RWPE2 (cell line): ENCODE measurements around the gene WIZ.

Experiments used
- ATAC-seq: fragments of 200-7000 bp; cut with Tn5 transposase; 3 replicates; pipeline ENCODE4 v1.9.1; 2021; ENCODE audit warnings: low read depth
- DNase-seq: peaks from one replicate; pipeline ENCODE4 v3.0.0-alpha.2; 2020; ENCODE audit warnings: low spot score
- H3K27ac ChIP-seq: fragments of 450-650 bp; 2 replicates; pipeline ENCODE4 v1.5.1; 2017; ENCODE audit warnings: mild to moderate bottlenecking; ENCODE audit not compliant: poor library complexity, severe bottlenecking
- H3K27me3 ChIP-seq: fragments of 250-450 bp; sonication (Bioruptor Pico); 2 replicates; pipeline ENCODE4 v1.5.1; 2021; ENCODE audit warnings: mild to moderate bottlenecking, moderate library complexity; ENCODE audit not compliant: insufficient read depth, poor library complexity, severe bottlenecking
- H3K36me3 ChIP-seq: fragments of 250-450 bp; sonication (Bioruptor Pico); 2 replicates; pipeline ENCODE4 v1.5.1; 2020; ENCODE audit warnings: low read depth, mild to moderate bottlenecking, moderate library complexity
- H3K4me1 ChIP-seq: fragments of 250-450 bp; sonication (Bioruptor Pico); 2 replicates; pipeline ENCODE4 v1.5.1; 2021; ENCODE audit warnings: mild to moderate bottlenecking, moderate library complexity; ENCODE audit not compliant: insufficient read depth, poor library complexity, severe bottlenecking
- H3K4me3 ChIP-seq: fragments of 250-450 bp; sonication (Bioruptor Pico); 2 replicates; pipeline ENCODE4 v1.5.1; 2021; ENCODE audit warnings: mild to moderate bottlenecking, moderate library complexity; ENCODE audit not compliant: severe bottlenecking
- H3K9me3 ChIP-seq: fragments of 250-450 bp; sonication (Bioruptor Pico); 2 replicates; pipeline ENCODE4 v1.5.1; 2021; ENCODE audit warnings: mild to moderate bottlenecking, moderate library complexity; ENCODE audit not compliant: severe bottlenecking
- CTCF ChIP-seq: fragments of 450-650 bp; IDR thresholded peaks from one replicate; pipeline ENCODE4 v1.5.1; 2017; ENCODE audit warnings: mild to moderate bottlenecking, moderate library complexity; ENCODE audit not compliant: poor library complexity, severe bottlenecking

Gene WIZ

GRCh38 chr19:15469513-15470297, 19.9 kb upstream of the WIZ start:
- 0 out of 3 replicates have a peak, but pooled peaks have one; percentile 22 for ATAC-seq
- Histone ChIP-seq H3K4me3 (no peak overlapping the region), H3K27me3 (peaks cover 28% of the 10 kb centered on the region), H3K4me1 (no peaks in the 10 kb centered on the region), H3K9me3 (no peaks in the 10 kb centered on the region), H3K36me3 (no peaks in the 10 kb centered on the region), H3K27ac (no peak overlapping the region)
- no peak for DNase-seq
- no peak for TF ChIP-seq CTCF

GRCh38 chr19:15468675-15469512, 19.1 kb upstream of the WIZ start:
- TF ChIP-seq CTCF = no peak
- Histone ChIP-seq H3K27ac (no peak overlapping the region), H3K4me1 (no peaks in the 10 kb centered on the region), H3K36me3 (no peaks in the 10 kb centered on the region), H3K9me3 (no peaks in the 10 kb centered on the region), H3K27me3 (peaks cover 28% of the 10 kb centered on the region), H3K4me3 (no peak overlapping the region)
- ATAC-seq (no peak), DNase-seq (no peak)

- H3K9me3 ChIP-seq = no peaks in the 10 kb centered on the region
- ATAC-seq = no peak
- H3K4me3 ChIP-seq = no peak overlapping the region
- H3K27me3 ChIP-seq = peaks cover 28% of the 10 kb centered on the region
- TF ChIP-seq CTCF = no peak
- DNase-seq = no peak
- H3K4me1 ChIP-seq = no peaks in the 10 kb centered on the region
- no peaks in the 10 kb centered on the region for H3K36me3 ChIP-seq
- no peak overlapping the region for H3K27ac ChIP-seq
These were observed 18.0 kb upstream of the WIZ start for GRCh38 chr19:15467734-15468214.

GRCh38 chr19:15466851-15467733, 17.3 kb upstream of the WIZ start:
- TF ChIP-seq CTCF = no peak
- H3K27ac ChIP-seq = no peak overlapping the region

More at GRCh38 chr19:15466851-15467733, 17.3 kb upstream of the WIZ start:
- DNase-seq (no peak), ATAC-seq (peak; percentile 74)
- Histone ChIP-seq H3K4me1 (no peaks in the 10 kb centered on the region), H3K9me3 (no peaks in the 10 kb centered on the region), H3K27me3 (peaks cover 28% of the 10 kb centered on the region), H3K36me3 (no peaks in the 10 kb centered on the region), H3K4me3 (no peak overlapping the region)
